GM11168 (cell line): ENCODE results near the gene KRTAP5-10.
"Not testable (repeated sequence)": the region's sequence is repeated elsewhere in the genome, so short reads cannot be mapped to it uniquely, and the experiment has no call there.

ENCODE experiments used
- in situ Hi-C: fragments of 300-500 bp; cut with MboI; formaldehyde crosslinking; loops from one replicate; pipeline ENCODE4 v1.12.0; 2022; ENCODE audit warnings: low sequenced_read_pairs; ENCODE audit not compliant: unreplicated experiment

Gene KRTAP5-10

DNA sequence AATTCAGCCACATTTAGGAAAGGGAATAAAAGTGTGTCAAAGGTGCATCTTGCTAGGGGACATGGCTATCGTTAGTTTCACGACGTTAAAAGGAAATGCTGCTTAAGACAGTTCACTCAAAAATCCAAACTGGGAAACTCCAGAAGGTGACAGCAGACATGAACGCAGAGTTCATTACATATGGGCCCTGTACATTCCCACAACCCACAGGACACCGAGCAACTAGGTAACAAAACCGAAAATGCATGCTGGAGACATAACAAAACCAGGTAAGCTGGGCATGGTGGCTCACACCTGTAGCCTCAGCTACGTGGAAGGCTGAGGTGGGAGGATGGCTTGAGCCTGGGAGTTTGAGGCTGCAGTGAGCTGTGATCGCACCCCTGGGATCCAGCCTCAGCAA is 2.3 kb downstream of the KRTAP5-10 start:
- in situ Hi-C loops = not testable (repeated sequence)

DNA sequence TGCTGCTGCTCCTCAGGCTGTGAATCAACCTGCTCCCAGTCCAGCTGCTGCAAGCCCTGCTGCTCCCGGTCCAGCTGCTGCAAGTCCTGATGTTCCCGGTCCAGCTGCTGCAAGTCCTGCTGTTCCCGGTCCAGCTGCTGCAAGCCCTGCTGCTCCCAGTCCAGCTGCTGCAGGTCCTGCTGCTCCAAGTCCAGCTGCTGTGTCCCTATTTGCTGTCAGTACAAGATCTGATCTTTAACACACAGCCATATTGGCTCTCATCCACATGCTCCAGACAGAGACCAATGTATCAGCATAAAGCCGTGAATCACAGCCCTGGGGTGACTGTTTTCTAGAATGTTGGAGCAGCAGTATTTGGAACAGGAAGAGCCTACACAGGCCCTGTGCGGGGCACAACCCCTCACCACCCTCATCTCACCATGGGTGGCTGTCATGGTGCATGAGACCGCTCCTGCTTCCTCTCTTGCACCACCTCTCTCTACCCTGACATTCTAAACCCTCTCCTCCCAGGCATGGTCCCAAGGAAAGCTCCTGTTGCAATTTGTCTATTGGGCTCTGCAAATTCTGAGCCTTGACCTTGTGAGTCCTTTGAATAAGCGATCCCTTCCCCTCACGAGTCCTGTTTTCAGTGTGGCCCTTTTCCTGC is 3.5 kb downstream of the KRTAP5-10 start:
- in situ Hi-C loops = no loop called here

DNA sequence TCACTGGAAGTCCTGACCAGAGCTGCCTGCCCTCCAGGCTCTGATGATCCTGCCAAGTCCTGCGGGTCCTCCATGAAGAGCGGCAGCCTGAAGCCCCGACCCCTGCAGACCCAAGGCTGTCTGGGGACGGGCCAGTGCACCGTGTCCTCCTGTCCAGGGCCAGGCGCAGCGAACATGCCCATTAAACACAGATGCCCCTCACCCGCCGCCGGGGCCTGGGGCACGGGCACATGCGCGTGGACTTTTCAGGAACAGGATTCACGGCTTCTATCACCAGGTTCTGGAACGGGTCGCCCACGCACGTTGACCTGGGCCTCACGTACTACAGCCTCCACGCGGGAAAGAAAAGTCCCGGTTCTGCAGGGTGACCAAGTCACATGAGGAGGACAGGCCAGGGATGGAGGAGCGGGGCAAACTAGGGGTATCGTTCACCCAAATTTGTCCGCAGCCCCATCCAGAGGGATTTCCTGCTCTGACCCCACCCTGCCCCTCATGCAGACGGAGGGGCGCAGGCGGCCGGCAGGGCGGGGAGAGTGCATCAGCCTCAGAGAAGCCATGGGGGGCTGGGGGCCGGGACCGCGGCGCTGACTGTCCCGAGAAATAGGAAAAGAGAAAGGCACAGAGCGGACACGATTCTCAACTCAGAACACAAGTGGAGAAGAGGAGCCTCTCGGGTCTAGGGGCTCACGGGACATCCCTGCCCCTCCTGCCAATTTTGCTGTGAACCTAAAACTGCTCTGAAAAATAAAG is 5.9 kb downstream of the KRTAP5-10 start:
- in situ Hi-C loops = not testable (repeated sequence)

DNA sequence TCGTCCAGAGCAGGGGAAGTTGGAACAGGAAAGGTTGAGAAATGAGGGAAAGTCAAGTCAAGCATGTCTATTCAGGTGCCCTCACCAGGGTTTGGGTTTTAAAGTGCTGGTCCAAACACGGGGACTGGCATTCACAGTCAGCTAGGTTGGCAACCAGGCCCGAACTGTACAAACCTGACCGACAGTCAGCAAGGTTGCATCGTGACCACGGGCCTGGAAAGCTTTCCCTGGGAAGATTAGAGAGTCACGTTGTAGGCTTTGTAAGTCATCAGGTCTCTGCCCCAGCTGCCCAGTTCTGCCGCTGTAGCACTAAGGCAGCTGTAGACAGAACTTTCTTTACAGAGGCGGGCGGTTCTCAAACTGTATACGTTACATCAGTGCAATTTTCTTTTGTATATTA is 7.4 kb downstream of the KRTAP5-10 start:
- in situ Hi-C loops = no loop called here

DNA sequence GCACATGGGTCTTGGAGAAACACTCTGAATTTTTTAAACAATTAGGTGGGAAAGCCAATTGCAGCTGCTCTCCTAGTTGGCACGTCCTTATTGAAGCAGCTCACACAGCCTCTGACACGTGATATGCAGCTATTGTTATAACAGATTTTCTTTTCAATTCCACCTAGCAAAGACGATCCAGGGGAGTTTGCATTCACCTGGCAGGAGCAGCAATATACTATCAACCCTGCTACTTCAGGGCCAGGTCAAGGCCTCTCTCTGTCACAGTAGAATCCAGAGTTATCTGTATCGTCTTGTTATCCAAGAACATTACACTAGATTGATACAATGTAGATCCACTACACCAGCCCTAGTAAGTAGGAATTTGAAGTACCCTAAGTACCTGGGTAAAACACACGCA is 9.1 kb downstream of the KRTAP5-10 start:
- in situ Hi-C loops = no loop called here

DNA sequence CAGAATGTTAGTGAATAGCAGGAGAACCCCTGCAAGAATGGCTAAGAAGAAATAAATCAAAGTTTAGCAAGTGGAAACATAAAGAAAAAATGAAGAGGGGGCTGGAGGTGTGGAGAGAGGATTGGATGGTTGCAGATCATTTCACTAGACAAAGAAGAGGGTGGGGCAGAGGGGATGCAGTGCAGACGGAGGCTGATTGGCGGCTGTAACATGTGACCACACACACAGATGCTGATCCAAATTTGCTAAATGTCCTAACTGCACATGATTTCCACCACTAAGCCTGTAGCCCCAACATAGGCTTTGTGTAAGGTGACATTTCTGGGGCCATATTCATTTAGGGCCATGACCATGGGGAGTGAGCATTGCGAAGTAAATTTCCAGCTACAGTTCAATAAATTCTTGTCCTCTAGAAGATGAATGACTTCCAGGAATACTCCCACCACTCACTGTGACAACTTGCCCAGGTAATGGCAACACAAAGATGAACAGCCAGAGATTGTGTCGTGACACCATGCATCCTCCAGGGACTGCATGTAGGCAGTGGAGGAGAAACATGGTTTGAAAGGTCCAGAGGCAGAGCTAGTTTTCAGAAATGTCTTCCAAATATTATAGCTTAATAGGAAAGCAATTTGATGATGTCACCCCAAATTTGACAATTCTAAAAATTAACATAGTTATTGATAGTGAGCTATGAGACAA is 10.5 kb downstream of the KRTAP5-10 start:
- in situ Hi-C loops = no loop called here

DNA sequence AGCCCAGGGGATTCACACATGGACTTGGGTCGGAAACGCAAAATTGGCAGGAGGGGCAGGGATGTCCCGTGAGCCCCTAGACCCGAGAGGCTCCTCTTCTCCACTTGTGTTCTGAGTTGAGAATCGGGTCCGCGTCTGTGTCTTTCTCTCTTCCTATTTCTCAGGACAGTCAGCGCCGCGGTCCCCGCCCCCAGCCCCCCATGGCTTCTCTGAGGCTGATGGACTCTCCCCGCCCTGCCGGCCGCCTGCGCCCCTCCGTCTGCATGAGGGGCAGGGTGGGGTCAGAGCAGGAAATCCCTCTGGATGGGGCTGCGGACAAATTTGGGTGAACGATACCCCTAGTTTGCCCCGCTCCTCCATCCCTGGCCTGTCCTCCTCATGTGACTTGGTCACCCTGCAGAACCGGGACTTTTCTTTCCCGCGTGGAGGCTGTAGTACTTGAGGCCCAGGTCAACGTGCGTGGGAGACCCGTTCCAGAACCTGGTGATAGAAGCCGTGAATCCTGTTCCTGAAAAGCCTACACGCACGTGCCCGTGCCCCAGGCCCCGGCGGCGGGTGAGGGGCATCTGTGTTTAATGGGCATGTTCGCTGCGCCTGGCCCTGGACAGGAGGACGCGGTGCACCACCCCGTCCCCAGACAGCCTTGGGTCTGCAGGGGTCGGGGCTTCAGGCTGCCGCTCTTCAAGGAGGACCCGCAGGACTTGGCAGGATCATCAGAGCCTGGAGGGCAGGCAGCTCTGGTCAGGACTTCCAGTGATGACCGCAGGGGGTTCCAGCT is 11.5 kb downstream of the KRTAP5-10 start:
- in situ Hi-C loops = not testable (repeated sequence)

DNA sequence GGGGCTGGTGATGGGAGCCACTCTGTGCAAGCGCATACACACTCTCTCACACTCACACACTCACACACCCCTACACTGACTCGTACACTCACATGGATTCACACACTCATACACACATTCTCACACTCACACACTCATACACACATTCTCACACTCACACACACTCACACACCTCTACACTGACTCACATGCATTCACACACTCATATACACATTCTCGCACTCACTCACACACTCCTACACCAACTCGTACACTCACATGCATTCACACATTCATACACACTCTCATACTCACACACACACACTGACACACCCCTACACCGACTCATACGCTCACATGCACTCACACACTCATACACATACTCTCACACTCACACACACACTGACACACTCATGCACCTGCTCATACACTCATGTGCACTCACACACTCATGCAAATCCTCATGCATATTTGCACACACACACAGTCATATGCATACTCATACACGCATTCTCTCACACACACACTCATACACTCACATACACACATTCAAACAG is 12.2 kb downstream of the KRTAP5-10 start:
- in situ Hi-C loops = no loop called here

DNA sequence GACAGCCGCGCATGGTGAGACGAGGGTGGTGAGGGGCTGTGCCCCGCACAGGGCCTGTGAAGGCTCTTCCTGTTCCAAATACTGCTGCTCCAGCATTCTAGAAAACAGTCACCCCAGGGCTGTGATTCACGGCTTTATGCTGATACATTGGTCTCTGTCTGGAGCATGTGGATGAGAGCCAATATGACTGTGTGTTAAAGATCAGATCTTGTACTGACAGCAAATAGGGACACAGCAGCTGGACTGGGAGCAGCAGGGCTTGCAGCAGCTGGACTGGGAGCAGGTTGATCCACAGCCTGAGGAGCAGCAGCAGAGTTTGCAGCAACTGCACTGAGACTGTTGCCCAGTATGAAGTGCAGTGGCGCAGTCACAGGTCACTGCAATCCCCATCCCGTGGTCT is 14.2 kb downstream of the KRTAP5-10 start:
- in situ Hi-C loops = not testable (repeated sequence)

DNA sequence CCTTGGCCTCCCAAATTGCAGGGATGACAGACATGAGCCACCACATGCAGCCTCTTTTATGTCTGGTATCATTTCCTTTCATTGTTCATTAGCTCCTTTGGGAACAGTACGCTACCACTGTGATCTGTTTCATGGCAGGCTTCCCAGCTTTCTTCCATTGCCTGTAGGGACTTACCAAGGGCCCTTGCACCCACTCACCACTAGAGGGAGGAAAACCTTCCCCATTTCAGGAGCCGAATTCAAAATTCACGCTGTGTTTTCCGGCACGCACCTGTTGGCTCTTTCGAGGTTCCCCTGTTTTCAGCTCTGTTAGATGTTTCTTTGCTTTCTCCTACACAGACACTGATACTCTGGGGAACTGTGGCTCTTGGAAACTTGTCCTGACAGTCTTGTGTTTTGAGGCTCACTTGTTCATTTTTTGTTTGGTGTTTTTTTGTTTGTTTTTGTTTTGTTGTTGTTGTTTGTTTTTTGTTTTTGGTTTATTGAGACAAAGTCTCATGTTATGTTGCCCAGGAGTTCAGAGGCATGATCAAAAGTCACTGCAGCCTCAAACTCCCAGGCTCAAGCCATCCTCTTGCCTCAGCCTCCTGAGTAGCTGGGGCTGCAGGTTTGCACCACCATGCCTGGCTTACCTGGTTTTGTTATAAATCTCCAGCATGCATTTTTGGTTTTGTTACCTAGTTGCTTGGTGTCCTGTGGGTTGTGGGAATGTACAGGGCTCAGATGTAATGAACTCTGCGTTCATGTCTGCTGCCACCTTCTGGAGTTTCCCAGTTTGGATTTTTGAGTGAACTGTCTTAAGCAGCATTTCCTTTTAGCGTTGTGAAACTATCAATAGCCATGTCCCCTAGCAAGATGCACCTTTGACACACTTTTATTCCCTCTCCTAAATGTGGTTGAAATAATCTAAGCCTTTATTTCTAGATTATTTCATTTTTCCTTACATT is 15.0 kb downstream of the KRTAP5-10 start:
- in situ Hi-C loops = no loop called here

DNA sequence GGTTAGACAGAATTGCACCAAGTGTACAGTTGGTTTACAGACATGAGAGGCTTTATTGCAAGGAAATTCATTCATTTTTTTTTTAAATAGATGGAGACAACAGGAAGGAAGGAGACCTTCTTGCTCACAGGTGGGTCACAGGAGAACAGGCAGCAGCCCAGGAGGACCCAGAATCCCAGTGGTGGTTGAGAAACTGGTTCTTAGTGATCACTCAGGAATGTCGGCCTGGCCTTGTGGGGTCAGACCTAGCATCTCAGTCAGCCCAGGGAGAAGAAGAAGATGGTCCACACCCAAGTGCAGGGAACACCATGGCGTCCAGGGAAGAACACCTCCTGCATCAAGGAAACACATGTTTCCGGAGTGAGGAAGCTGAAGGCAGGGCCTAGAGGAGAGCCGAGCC is 16.5 kb downstream of the KRTAP5-10 start:
- in situ Hi-C loops = no loop called here

DNA sequence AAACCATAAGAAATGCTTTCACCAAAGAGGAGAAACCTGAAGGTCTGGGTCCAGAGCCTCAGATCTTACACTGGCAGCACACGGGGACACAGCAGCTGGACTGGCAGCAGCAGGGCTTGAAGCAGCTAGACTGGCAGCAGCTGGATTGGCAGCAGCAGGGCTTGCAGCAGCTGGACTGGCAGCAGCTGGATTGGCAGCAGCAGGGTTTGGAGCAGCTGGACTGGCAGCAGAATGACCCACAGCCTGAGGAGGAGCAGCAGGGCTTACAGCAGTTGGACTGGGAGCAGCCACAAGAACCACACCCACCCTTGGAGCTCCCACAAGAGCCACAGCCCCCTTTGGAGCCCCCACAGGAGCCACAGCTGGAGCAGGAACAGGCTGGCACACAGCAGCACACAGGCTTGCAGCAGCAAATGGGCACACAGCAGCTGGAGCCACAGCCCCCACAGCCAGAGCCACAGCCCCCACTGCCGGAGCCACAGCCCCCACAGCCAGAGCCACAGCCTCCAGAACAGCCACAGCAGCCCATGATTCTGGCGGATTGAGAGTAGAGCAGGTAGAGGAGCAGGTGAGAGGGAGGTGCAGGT is 17.0 kb downstream of the KRTAP5-10 start, which contains the start of gene KRTAP5-11:
KRTAP5-11 (minus strand) TSS at position 567 of the 587 bp plus-strand sequence; CDS start at position 529, 38 bp downstream.
- in situ Hi-C loops = no loop called here

DNA sequence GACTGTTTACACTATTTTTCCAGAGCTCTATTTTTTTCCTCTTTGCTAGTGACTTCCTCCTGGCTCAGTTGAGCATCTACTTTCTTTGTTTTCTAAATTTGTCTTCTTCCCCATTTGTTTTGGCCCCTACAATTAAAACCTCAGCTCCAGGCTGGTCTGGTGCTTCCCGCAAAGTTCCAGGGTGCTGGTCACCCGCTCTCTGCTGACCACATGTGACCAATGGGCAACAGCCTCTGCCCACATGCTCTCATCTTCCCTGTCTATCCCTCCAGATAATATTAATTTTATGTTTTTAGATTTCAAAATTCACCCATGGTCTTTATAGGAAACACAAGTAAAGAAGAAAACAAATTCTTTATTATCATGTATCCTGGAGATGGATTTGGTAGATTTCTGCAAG is 17.6 kb downstream of the KRTAP5-10 start:
- in situ Hi-C loops = not testable (repeated sequence)

DNA sequence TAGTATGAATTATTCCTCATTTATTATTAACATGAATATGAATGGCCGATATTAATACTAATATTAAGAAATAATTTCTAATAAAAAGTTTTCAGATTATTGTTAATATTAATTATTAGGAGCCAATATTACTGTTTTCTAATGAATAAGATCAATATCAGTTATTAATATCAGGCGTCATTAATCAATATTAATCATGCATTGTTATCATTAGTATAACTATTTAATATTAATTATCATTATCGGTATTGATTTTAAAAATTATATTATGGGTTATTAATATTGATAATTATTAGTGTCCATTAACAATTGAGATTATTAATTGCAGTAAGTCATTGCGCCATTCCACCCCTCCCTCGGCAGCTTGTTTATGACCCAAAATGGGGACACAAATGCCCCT is 20.3 kb downstream of the KRTAP5-10 start:
- in situ Hi-C loops = not testable (repeated sequence)

DNA sequence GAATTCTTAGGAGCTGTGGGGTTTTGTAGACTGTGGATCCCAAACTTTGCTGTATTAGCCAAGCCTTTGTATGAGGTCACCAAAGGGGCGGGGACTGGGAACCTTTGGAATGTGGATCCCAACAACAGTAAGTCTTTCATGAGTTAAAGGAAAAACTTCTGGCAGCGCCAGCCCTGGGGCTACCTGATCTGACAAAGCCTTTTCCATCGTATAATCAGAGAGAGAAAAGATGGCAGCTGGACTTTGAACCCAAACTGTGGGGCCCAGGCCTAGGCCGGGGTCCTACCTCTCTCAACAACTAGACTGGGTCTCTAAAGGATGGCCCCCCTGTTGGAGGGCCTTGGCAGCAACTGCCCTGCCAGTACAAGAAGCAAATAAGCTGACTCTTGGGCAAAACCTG is 23.0 kb downstream of the KRTAP5-10 start:
- in situ Hi-C loops = not testable (repeated sequence)

DNA sequence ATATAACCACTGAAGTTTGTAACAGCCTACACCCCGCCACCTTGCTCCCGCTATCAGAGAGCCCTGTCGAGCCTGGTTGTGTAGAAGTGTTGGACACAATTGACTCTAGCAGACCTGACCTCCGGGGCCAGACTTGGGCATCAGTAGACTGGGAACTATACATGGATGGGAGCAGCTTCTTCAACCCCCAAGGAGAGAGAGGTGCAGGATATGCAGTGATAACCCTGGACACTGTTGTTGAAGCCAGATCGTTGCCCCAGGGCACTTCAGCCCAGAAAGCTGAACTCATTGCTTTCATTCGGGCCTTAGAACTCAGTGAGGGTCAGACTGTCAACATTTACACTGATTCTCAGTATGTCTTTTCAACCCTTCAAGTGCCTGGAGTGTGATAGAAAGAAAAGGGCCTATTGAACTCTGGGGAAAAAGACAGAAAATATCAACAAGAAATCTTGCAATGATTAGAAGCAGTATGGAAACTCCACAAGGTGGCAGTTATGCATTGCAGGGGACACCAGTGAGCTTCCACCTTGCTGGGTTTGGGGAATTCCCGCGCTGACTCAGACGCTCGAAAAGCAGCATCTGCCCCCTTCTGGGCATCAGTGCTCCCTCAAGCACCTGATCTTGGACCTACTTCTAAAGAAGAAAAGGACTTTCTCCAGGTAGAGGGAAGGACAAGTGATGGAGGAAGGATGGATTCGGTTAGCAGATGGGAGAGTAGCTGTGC is 23.6 kb downstream of the KRTAP5-10 start:
- in situ Hi-C loops = not testable (repeated sequence)

DNA sequence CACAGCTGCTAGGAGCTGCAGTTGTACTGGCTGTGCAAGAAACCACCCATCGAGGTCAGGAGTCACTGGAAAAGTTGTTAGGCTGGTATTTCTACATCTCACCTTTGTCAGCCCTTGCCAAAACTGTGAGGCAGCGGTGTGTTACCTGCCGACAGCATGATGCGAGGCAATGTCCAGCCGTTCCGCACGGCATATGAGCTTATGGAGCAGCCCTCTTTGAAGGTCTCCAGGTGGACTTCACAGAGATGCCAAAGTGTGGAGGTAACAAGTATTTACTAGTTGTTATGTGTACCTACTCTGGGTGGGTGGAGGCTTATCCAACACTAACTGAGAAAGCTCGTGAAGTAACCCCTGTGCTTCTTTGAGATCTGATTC is 24.2 kb downstream of the KRTAP5-10 start:
- in situ Hi-C loops = not testable (repeated sequence)

DNA sequence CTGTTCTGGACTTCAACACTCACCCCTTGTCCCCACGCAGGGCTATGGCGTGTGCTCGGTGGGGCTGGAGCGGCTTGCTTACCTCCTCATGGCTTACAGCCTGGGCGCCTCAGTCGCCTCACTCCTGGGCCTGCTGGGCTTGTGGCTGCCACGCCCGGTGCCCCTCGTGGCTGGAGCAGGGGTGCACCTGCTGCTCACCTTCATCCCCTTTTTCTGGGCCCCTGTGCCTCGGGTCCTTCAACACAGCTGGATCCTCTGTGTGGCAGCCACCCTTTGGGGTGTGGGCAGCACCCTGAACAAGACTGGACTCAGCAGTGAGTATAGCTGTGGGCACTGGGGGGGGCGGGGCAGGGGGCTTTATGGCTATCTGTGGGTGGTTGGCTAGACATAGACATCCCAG is 37.9 kb downstream of the KRTAP5-10 start:
- in situ Hi-C loops = not testable (repeated sequence)
